Measurements from ENCODE around the gene AHSG. TPM values are rescaled to one million over a fixed set of nuclear protein-coding genes. Genes with fewer than 3 reads are reported as not detected.

Gene AHSG
- total RNA-seq, 1 experiment from 2014 or later = 222 TPM

GRCh38 chr3:186653080-186653707 is 40.3 kb downstream of the AHSG start:
- POLR2A ChIA-PET = no interaction called here
- H3K9me3 Mint-ChIP-seq (ENCODE audit: unreplicated experiment) = peaks cover under 1% of the 10 kb centered on the region
- intact Hi-C loops (cut with micrococcal nuclease; ENCODE audit: unreplicated experiment) = no loop called here
- Histone ChIP-seq H3K36me3 (ENCODE audit: control insufficient read depth, insufficient read depth, low read length) (no peaks in the 10 kb centered on the region), H3K27me3 (replicated peaks; ENCODE audit: control insufficient read depth, insufficient read depth, low read length) (no peaks in the 10 kb centered on the region), H3K4me3 (ENCODE audit: low read depth, low read length) (no peak overlapping the region), H3K4me1 (0 out of 2 replicates have a peak, but pooled peaks cover 3% of the 10 kb centered on the region), H3K9me3 (no peaks in the 10 kb centered on the region)
- no peaks in the 10 kb centered on the region for H3K27me3 Mint-ChIP-seq (ENCODE audit: insufficient read depth, unreplicated experiment)
- no peak overlapping the region for H3K27ac Mint-ChIP-seq (ENCODE audit: unreplicated experiment)
- no peak for DNase-seq
- TF ChIP-seq CTCF (IDR thresholded peaks at IDR 0.05; ENCODE audit: insufficient read depth in 1 of 2, low read depth in 1 of 2, low read length in 1 of 2, severe bottlenecking in 1 of 2, unreplicated experiment in 1 of 2) = no peak
- CTCF ChIA-PET = no interaction called here
- no TSS peak for BruUV-seq (replicated peaks)
- H3K4me3 Mint-ChIP-seq (ENCODE audit: unreplicated experiment) = no peak overlapping the region
- no peaks in the 10 kb centered on the region for H3K36me3 Mint-ChIP-seq (ENCODE audit: insufficient read depth, unreplicated experiment)
- peaks cover 7% of the 10 kb centered on the region for H3K4me1 Mint-ChIP-seq (ENCODE audit: low read depth, unreplicated experiment)

- peak; percentile 61 to 64 for DNase-seq
- H3K36me3 Mint-ChIP-seq (ENCODE audit: insufficient read depth, unreplicated experiment) = no peaks in the 10 kb centered on the region
- Histone ChIP-seq H3K27me3 (replicated peaks; ENCODE audit: control insufficient read depth, insufficient read depth, low read length) (no peaks in the 10 kb centered on the region), H3K36me3 (ENCODE audit: control insufficient read depth, insufficient read depth, low read length) (no peaks in the 10 kb centered on the region), H3K9me3 (no peaks in the 10 kb centered on the region), H3K4me1 (0 out of 2 replicates have a peak, but pooled peaks cover 3% of the 10 kb centered on the region), H3K4me3 (ENCODE audit: low read depth, low read length) (no peak overlapping the region)
- no peak overlapping the region for H3K27ac Mint-ChIP-seq (ENCODE audit: unreplicated experiment)
- ChIA-PET CTCF (no interaction called here), POLR2A (no interaction called here)
- no peaks in the 10 kb centered on the region for H3K27me3 Mint-ChIP-seq (ENCODE audit: insufficient read depth, unreplicated experiment)
- intact Hi-C loops (cut with micrococcal nuclease; ENCODE audit: unreplicated experiment) = no loop called here
- peaks cover 13% of the 10 kb centered on the region for H3K4me1 Mint-ChIP-seq (ENCODE audit: low read depth, unreplicated experiment)
- H3K4me3 Mint-ChIP-seq (ENCODE audit: unreplicated experiment) = no peak overlapping the region
- TF ChIP-seq CTCF (IDR thresholded peaks at IDR 0.05; ENCODE audit: insufficient read depth in 1 of 2, low read depth in 1 of 2, low read length in 1 of 2, severe bottlenecking in 1 of 2, unreplicated experiment in 1 of 2) = peak; percentile 18 to 43
- no TSS peak for BruUV-seq (replicated peaks)
- peaks cover 8% of the 10 kb centered on the region for H3K9me3 Mint-ChIP-seq (ENCODE audit: unreplicated experiment)
Measured at GRCh38 chr3:186653984-186654383, 41.1 kb downstream of the AHSG start.

GRCh38 chr3:186663361-186664118 is 50.7 kb downstream of the AHSG start:
- no peaks in the 10 kb centered on the region for H3K27me3 ChIP-seq (replicated peaks; ENCODE audit: control insufficient read depth, insufficient read depth, low read length)
- POLR2A ChIA-PET = interaction anchor here (1.0 kb wide), 1 partner anchor 93 kb away, joined by 4 read pairs; the partner anchor contains the start of gene DNAJB11
- TF ChIP-seq CTCF (IDR thresholded peaks at IDR 0.05; ENCODE audit: insufficient read depth in 1 of 2, low read depth in 1 of 2, low read length in 1 of 2, severe bottlenecking in 1 of 2, unreplicated experiment in 1 of 2) = no peak
- Mint-ChIP-seq H3K27me3 (ENCODE audit: insufficient read depth, unreplicated experiment) (no peaks in the 10 kb centered on the region), H3K4me3 (ENCODE audit: unreplicated experiment) (no peak overlapping the region), H3K36me3 (ENCODE audit: insufficient read depth, unreplicated experiment) (no peaks in the 10 kb centered on the region), H3K27ac (ENCODE audit: unreplicated experiment) (peak overlapping the region; percentile 42), H3K9me3 (ENCODE audit: unreplicated experiment) (peaks cover 7% of the 10 kb centered on the region), H3K4me1 (ENCODE audit: low read depth, unreplicated experiment) (peaks cover 34% of the 10 kb centered on the region)
- DNase-seq = no peak
- CTCF ChIA-PET = no interaction called here
- H3K36me3 ChIP-seq (ENCODE audit: control insufficient read depth, insufficient read depth, low read length) = no peaks in the 10 kb centered on the region
- intact Hi-C loops (cut with micrococcal nuclease; ENCODE audit: unreplicated experiment) = no loop called here
- H3K9me3 ChIP-seq = no peaks in the 10 kb centered on the region
- H3K4me3 ChIP-seq (ENCODE audit: low read depth, low read length) = no peak overlapping the region
- peaks cover 27% of the 10 kb centered on the region for H3K4me1 ChIP-seq
- no TSS peak for BruUV-seq (replicated peaks)
